ENCODE data around the gene PLCG2.

DNA sequence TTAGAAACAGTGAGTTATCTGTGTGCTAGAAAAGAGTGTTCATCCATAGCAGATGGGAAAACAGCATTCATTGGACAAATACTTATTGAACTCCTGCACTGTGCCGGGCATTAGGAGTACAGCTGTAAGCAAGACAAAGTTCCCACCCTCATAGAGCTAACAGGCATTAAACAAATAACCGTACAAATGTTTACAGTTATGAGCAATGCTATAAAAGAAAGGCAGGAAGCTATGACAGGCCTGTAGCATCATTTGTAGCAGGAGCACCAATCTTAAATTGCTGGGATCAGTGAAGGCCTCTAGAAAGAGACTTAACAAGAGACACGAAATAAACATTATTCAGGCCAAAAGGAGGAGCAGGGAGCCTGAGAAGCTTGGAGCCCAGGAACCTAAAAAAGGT lies 216.6 kb downstream of the PLCG2 start:
- TF ChIP-seq, protein P1, sequence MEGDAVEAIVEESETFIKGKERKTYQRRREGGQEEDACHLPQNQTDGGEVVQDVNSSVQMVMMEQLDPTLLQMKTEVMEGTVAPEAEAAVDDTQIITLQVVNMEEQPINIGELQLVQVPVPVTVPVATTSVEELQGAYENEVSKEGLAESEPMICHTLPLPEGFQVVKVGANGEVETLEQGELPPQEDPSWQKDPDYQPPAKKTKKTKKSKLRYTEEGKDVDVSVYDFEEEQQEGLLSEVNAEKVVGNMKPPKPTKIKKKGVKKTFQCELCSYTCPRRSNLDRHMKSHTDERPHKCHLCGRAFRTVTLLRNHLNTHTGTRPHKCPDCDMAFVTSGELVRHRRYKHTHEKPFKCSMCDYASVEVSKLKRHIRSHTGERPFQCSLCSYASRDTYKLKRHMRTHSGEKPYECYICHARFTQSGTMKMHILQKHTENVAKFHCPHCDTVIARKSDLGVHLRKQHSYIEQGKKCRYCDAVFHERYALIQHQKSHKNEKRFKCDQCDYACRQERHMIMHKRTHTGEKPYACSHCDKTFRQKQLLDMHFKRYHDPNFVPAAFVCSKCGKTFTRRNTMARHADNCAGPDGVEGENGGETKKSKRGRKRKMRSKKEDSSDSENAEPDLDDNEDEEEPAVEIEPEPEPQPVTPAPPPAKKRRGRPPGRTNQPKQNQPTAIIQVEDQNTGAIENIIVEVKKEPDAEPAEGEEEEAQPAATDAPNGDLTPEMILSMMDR (IDR thresholded peaks at IDR 0.05) = no peak
- TF ChIP-seq ZFX (IDR thresholded peaks at IDR 0.05; ENCODE audit: borderline replicate concordance) = no peak
